Body of pancreas (tissue), 4 donors: ENCODE data around the gene BSDC1. TPM values are rescaled to one million over a fixed set of nuclear protein-coding genes. Genes with fewer than 3 reads are reported as not detected.

ENCODE experiments used
- ATAC-seq: fragments of 150-250 bp; one replicate; pipeline ENCODE4 v1.9.1; 2016
- DNase-seq, 4 donors: peaks; one replicate each; pipeline ENCODE4 v3.0.0-alpha.2; 2019
- H3K27ac ChIP-seq, 4 donors: fragments of 200-600 bp; sonication (generic); 1 replicate in 3 of 4; 2 replicates in 1 of 4; pipeline versions ENCODE4 v1.5.1 to v1.6.1; 2016 to 2019; ENCODE audit warnings: mild to moderate bottlenecking in 1 of 4, mixed read lengths in 1 of 4, moderate library complexity in 1 of 4
- H3K27me3 ChIP-seq, 2 donors: fragments of 200-600 bp; sonication (generic); one replicate each; pipeline ENCODE4 v1.6.0; 2016; ENCODE audit warnings: mild to moderate bottlenecking in 1 of 2
- H3K36me3 ChIP-seq, 2 donors: fragments of 200-600 bp; sonication (generic); replicated peaks in 1 of 2; 2 replicates each; pipeline ENCODE4 v1.5.1; 2016; ENCODE audit warnings: low read depth in 2 of 2; ENCODE audit not compliant: insufficient read depth in 1 of 2
- H3K4me1 ChIP-seq: fragments of 200-600 bp; sonication (generic); one replicate; pipeline ENCODE4 v1.6.0; 2016
- H3K4me3 ChIP-seq, 2 donors: fragments of 200-600 bp; sonication (generic); 1 replicate in 1 of 2; 2 replicates in 1 of 2; pipeline ENCODE4 v1.5.1; 2016 to 2019
- H3K9me3 ChIP-seq, 3 donors: fragments of 200-600 bp; sonication (generic); 1 replicate in 2 of 3; 2 replicates in 1 of 3; pipeline ENCODE4 v1.5.1; 2016
- POLR2A ChIP-seq, 3 donors: fragments of 450-650 bp; IDR thresholded peaks; one replicate each; pipeline ENCODE4 v1.6.1; 2016; ENCODE audit warnings: antibody characterized with exemption in 3 of 3, mild to moderate bottlenecking in 2 of 3
- WGBS, 2 donors: methylation state at CpG; one replicate each; pipeline ENCODE4 v1.1.5; 2017; 5-methylcytosine and 5-hydroxymethylcytosine counted together
- intact Hi-C: fragments of 100-400 bp; cut with DNase I; formaldehyde crosslinking; loops from one replicate; pipeline ENCODE4 v1.15.1; 2023
- total RNA-seq, 2 donors: library from RNA; depleted of rRNA; stranded (reverse); fragments of >200 nt; gene quantifications; one replicate each; pipeline ENCODE4 v1.1.0, GENCODE V29; 2016
- TF ChIP-seq, protein P1 (sequence below), 7 experiments: fragments of 450-650 bp in 4 of 7; fragments of 200-600 bp in 3 of 7; sonication (generic) in 3 of 7; IDR thresholded peaks; one replicate each; pipeline ENCODE4 v1.5.1; 2016 to 2019; ENCODE audit warnings: antibody characterized with exemption in 7 of 7

BSDC1 gene
- total RNA-seq, 2 donors from 2014 or later = 53.2 to 83.7 TPM

DNA sequence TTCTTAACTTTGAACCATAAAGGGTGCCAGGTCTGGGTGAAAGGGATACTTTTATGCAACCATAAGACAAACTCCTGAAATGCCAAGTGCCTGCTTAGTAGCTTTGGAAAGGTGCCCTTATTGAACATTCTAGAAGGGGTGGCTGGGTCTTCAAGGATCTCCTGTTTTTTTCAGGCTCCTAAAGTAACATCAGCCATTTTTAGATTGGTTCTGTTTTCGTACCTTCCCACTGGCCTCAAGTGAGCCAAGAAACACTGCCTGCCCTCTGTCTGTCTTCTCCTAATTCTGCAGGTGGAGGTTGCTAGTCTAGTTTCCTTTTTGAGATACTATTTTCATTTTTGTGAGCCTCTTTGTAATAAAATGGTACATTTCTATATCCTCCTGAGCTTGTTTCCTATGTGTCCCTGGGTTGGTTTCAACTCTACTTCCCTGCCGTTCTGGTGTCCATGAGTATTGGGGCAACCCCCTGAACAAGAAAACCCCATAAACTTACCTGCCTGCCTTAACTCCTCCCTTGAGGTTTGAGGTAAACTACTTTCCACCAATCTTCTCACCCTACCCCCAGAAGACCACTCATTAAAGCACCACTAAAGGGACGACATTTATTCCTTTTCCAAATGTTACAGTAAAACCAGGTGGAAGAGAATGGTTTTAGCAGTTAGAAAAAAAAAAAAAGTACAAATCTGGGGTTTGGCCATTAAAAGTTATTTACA lies 60.8 kb downstream of the BSDC1 start:
- Histone ChIP-seq H3K27me3 (no peaks in the 10 kb centered on the region), H3K36me3 (peaks cover 5 to 17% of the 10 kb centered on the region in 2 donors), H3K9me3 (no peaks in the 10 kb centered on the region), H3K27ac (no peak overlapping the region), H3K4me1 (peaks cover 21% of the 10 kb centered on the region), H3K4me3 (no peak overlapping the region)
- no peak for TF ChIP-seq POLR2A (IDR thresholded peaks at IDR 0.05)
- TF ChIP-seq, protein P1, sequence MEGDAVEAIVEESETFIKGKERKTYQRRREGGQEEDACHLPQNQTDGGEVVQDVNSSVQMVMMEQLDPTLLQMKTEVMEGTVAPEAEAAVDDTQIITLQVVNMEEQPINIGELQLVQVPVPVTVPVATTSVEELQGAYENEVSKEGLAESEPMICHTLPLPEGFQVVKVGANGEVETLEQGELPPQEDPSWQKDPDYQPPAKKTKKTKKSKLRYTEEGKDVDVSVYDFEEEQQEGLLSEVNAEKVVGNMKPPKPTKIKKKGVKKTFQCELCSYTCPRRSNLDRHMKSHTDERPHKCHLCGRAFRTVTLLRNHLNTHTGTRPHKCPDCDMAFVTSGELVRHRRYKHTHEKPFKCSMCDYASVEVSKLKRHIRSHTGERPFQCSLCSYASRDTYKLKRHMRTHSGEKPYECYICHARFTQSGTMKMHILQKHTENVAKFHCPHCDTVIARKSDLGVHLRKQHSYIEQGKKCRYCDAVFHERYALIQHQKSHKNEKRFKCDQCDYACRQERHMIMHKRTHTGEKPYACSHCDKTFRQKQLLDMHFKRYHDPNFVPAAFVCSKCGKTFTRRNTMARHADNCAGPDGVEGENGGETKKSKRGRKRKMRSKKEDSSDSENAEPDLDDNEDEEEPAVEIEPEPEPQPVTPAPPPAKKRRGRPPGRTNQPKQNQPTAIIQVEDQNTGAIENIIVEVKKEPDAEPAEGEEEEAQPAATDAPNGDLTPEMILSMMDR (IDR thresholded peaks at IDR 0.05) = no peak
- intact Hi-C loops = no loop called here
- no peak for ATAC-seq
- WGBS, 2 donors = 86% methylated on average over 3 of the region's 3 CpGs
- no peak for DNase-seq

GRCh38 chr1:32332290-32333079 lies 61.8 kb downstream of the BSDC1 start:
- H3K36me3 ChIP-seq = peaks cover 5 to 20% of the 10 kb centered on the region in 2 donors
- TF ChIP-seq, protein P1 (IDR thresholded peaks at IDR 0.05) = no peak
- no peak for TF ChIP-seq POLR2A (IDR thresholded peaks at IDR 0.05)
- no peak overlapping the region for H3K4me3 ChIP-seq
- intact Hi-C loops = no loop called here
- DNase-seq (no peak), ATAC-seq (no peak)
- no peaks in the 10 kb centered on the region for H3K27me3 ChIP-seq
- WGBS, 2 donors = 83 to 100% methylated on average over 1 to 3 of the region's 3 CpGs
- H3K27ac ChIP-seq = no peak overlapping the region
- peaks cover 14% of the 10 kb centered on the region for H3K4me1 ChIP-seq
- H3K9me3 ChIP-seq = no peaks in the 10 kb centered on the region

DNA sequence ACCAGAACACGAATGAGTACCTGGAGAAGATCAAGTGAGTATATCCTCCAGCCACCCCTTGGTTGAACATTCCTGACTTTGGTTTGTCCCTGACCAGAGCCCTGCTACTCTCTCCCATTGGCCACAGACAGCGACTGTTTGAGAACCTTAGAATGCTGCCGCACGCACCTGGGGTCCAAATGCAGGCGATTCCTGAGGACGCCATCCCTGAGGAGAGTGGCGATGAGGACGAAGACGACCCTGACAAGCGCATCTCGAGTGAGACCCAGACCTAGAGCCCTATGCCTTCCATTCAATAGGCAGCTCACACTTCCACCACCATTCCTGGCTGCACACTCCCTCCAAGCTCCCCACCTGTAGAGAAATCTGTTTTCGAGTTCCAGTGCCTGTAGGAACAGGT lies 62.7 kb downstream of the BSDC1 start:
- Histone ChIP-seq H3K27ac (no peak overlapping the region), H3K36me3 (peaks cover 5 to 28% of the 10 kb centered on the region in 2 donors), H3K27me3 (no peaks in the 10 kb centered on the region), H3K4me3 (no peak overlapping the region), H3K9me3 (no peaks in the 10 kb centered on the region), H3K4me1 (peaks cover 14% of the 10 kb centered on the region)
- TF ChIP-seq POLR2A (IDR thresholded peaks at IDR 0.05) = no peak
- TF ChIP-seq, protein P1 (IDR thresholded peaks at IDR 0.05) = no peak
- no peak for DNase-seq
- no peak for ATAC-seq
- WGBS, 2 donors = 86 to 91% methylated on average over 10 to 12 of the region's 12 CpGs
- intact Hi-C loops = no loop called here

DNA sequence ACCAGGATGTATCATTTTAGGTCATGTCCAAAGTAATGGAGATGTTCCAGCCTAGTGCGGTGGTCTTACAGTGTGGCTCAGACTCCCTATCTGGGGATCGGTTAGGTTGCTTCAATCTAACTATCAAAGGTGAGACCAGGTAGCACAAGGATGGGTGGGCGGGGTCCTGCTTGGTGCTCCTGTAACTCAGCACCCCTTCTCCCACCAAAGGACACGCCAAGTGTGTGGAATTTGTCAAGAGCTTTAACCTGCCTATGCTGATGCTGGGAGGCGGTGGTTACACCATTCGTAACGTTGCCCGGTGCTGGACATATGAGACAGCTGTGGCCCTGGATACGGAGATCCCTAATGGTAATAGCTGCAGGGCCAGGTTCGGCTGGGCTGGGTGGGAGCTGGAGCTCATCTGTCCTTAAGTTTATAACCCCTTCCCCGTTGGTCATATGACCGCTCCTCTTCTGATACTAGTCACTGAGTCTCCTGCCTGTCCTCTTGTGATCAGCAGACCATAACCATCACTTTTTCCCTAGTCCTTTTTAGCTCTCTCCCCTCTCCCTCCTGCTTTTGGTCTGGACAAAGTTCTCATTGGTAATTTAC lies 63.6 kb downstream of the BSDC1 start:
- intact Hi-C loops = no loop called here
- ATAC-seq = no peak
- H3K27ac ChIP-seq = no peak overlapping the region
- TF ChIP-seq, protein P1 (IDR thresholded peaks at IDR 0.05) = no peak
- TF ChIP-seq POLR2A (IDR thresholded peaks at IDR 0.05) = no peak
- DNase-seq = no peak
- no peaks in the 10 kb centered on the region for H3K9me3 ChIP-seq
- peaks cover 14% of the 10 kb centered on the region for H3K4me1 ChIP-seq
- no peak overlapping the region for H3K4me3 ChIP-seq
- H3K27me3 ChIP-seq = no peaks in the 10 kb centered on the region
- WGBS, 2 donors = 92 to 93% methylated on average over 12 of the region's 12 CpGs
- H3K36me3 ChIP-seq = peaks cover 5 to 28% of the 10 kb centered on the region in 2 donors
